IPS-18c (cell line): ENCODE data around the gene SUMO3.
A peak's percentile ranks its signal among the peaks of the same experiment; 100 is the strongest.

Experiments used
- H3K4me3 ChIP-seq: 2 replicates; pipeline ENCODE4 v1.7.0; 2013; ENCODE audit warnings: low read depth, mild to moderate bottlenecking, low read length, moderate library complexity; ENCODE audit not compliant: insufficient read depth
- H3K9me3 ChIP-seq: one replicate; pipeline ENCODE4 v1.6.1; 2013; ENCODE audit warnings: mild to moderate bottlenecking, low read length, moderate library complexity; ENCODE audit not compliant: control insufficient read depth, insufficient read depth

The SUMO3 gene

GRCh38 chr21:44817914-44818639, at the start of gene SUMO3:
Gene SUMO3, minus strand, starts transcription at chr21:44818062. Its CDS starts 94 bp downstream, at chr21:44817968.
- peak within 1 kb of the TSS; percentile 81 for H3K4me3 ChIP-seq
- H3K9me3 ChIP-seq, result peaks cover 18% of the 10 kb centered on the region

DNA sequence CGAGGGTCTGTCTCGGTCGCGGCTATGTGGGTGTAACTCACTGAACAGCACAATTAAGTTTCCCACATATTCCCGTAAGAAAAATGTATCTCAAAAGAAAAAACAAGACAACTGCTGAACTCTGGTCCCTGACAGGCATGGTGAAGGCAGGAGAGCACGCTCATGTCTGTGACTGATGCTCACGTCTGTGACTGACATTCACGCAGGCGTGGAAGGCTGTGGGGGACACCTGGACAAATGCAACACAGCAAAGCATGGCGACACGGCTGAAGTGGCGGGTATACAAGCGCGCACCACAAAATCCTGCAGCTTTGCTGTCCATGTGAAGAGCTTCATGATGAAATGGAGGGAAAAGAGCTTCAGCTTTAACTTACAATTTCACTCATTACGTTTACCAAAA, 49.6 kb upstream of the SUMO3 start:
- Histone ChIP-seq H3K9me3 (no peaks in the 10 kb centered on the region), H3K4me3 (no peak overlapping the region)

DNA sequence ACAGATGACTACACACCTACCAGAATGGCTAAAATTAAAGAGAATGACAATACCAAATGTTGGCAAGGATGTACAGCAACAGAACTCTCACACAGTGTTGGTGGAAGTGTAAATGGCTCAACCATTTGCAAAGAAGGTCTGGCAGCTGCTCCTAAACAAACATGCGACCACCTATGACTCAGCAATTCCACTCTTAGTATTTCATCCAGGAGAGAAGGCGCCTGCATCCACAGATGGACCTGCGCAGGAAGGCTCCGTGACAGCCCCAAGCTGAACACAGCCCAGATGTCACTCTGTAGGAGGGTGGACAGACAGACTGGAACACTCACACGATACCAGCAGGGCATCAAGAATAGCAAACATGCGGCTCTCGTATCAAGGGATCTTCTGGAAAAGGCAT, 48.9 kb upstream of the SUMO3 start:
- Histone ChIP-seq H3K9me3 (no peaks in the 10 kb centered on the region), H3K4me3 (no peak overlapping the region)

DNA sequence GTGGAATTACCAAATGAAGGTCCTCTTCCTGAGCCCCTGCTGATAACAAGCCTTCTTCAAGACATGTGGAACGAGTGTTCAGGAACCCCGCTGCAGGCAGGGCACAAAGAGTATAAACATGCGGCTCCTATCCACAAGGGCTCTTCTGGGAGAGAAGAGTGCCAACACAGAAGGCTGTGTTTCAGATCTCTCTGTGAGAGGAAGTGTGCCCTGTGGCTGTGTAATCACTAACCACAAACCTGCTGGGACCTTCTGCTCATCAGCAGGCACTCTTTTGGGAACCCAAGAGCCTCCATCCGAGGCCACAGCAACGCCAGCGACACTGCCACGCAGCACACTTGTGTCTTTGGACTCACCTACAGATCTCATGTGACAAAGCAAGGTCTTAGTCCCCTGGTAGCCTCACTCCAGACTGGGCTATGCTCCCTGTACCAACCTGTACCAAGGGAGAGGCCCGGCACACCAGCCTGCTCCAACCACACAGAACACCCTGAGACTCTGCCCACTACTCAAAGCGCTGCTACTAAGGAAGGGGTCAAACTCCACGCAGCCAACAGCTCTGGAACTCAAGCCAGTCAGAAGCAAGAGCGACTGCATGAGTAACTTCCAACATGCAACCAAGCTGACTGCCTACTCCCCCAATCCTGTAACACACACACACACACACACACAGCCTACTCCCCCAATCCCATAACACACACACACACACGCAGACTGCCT, 47.9 kb upstream of the SUMO3 start:
- Histone ChIP-seq H3K9me3 (no peaks in the 10 kb centered on the region), H3K4me3 (no peak overlapping the region)

- no peak overlapping the region for H3K4me3 ChIP-seq
- no peaks in the 10 kb centered on the region for H3K9me3 ChIP-seq
Observed at GRCh38 chr21:44862869-44863685, 45.2 kb upstream of the SUMO3 start.

DNA sequence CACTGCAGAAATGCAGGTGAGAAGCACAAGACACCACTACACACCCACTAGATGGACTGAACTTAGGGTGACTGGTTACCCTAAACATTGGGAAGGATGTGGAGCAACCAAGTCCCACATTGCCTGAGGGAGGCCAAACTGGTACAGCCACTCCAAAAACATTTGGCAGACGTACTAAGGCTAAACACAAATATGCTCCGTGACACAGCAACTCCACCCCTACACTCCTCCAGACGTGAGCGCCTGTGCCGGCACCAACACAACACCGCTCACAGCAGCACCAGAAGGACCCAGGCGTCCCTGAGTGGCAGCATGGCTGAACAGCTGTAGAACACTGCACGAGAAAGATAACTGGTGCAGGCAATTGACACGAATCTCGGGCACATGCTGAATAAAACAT, 40.9 kb upstream of the SUMO3 start:
- H3K9me3 ChIP-seq, result no peaks in the 10 kb centered on the region
- H3K4me3 ChIP-seq, result no peak overlapping the region

DNA sequence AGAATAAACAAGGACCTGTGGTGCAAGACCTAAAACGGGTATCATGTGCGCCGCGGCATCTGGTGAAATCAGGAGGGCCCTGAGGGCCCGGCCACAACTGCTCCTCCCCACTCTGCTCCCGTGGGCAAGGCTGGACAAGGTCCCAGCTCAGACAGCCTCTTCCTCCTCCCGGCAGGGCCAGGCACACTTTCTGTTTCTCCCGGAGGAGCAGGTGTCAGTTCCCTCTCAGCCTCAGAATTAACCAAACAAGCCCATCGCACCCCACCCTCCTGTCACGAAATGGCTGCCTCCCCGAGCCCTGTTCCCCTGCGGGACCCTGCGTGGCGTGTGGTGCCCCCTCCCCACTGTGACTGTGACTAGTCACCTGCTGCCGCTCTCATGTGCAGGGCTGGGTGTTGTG, 40.4 kb upstream of the SUMO3 start:
- no peak overlapping the region for H3K4me3 ChIP-seq
- no peaks in the 10 kb centered on the region for H3K9me3 ChIP-seq

GRCh38 chr21:44857127-44857892, 39.4 kb upstream of the SUMO3 start:
- no peak overlapping the region for H3K4me3 ChIP-seq
- no peaks in the 10 kb centered on the region for H3K9me3 ChIP-seq

GRCh38 chr21:44856131-44856530, 38.3 kb upstream of the SUMO3 start:
- H3K9me3 ChIP-seq, result no peaks in the 10 kb centered on the region
- H3K4me3 ChIP-seq, result no peak overlapping the region

GRCh38 chr21:44855572-44855971, 37.7 kb upstream of the SUMO3 start:
- Histone ChIP-seq H3K4me3 (no peak overlapping the region), H3K9me3 (no peaks in the 10 kb centered on the region)

DNA sequence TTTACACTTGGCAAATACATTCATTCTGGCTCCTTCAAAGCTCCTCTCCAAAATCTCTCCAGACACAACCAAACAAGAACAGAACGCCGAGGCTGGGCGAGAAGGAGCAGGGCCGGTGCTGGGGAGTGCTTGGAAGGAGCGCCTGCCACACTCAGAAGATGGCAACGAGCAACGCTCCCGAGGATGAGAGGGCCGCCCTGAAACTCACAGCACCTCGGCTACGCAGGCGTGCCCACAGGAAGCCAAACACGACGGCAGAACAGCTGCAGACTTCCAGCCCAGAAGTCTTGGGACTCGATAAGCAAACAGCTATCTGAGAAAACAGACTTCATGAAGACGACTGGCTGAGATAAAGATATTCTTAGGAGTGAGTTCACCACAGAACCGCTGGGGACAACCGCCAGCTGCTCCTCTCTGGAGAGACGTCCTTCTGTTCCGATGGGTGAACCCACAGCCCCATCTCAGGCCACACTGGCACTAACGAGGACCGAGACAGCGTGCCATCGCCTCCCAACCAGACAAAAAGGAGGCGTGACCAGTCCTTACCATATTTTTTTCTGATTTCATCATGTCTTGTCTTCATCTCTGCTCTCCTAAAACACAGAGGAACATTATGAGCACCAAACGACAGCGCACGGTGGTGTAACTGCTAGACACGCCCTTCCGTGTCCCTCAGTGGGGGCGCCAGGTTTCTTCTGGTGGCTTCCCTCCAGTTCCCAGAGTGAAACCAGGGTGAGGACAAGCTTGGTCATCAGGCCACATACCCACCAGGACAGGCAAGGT, 37.0 kb upstream of the SUMO3 start:
- H3K4me3 ChIP-seq, result no peak overlapping the region

DNA sequence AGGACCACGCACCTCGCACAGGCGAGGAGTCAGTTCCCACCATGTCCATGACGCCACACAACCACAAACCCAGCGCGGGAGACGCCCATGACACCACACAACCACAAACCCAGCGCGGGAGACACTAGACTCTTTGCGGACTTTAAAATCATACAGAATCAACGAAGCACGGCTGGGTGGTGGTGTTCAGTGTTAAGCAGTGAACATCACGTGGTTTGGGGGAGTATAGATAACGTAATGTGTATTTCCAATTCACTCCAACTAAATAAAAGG, 36.5 kb upstream of the SUMO3 start:
- Histone ChIP-seq H3K9me3 (no peaks in the 10 kb centered on the region), H3K4me3 (no peak overlapping the region)

More for the DNA sequence above, 37.0 kb upstream of the SUMO3 start:
- H3K9me3 ChIP-seq, result no peaks in the 10 kb centered on the region

GRCh38 chr21:44853601-44854390, 35.9 kb upstream of the SUMO3 start:
- Histone ChIP-seq H3K4me3 (no peak overlapping the region), H3K9me3 (no peaks in the 10 kb centered on the region)

- no peak overlapping the region for H3K4me3 ChIP-seq
Observed at GRCh38 chr21:44850905-44851657, 33.2 kb upstream of the SUMO3 start.

DNA sequence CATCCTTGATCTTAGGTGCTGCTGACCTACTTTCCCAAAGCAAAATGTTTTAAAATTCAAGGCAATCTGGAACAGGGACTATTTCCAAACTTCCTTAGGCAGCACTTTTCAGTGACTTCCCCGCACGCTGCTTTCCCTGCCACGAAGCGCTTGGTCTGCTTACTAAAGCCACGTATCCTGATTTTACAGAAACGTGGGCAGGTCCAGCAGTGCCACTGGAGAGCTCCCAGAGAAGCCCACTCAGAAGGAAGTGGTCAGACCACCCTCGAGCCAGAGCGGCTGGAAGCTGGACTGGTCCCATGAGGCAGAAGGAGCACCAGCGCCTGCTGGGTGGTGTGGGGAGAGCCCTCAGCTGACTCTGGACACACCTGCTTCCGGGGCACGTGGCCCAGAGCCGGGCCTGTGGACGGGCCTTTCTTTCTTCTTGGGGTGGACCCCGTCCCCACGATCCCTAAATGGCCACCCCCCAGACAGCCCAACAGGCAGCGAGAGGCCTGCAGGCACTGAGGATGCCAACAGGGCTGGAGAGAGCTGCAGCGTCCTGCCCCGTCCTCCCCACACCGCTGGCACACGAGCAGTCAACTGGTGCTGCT, 32.4 kb upstream of the SUMO3 start:
- H3K4me3 ChIP-seq, result no peak overlapping the region
- no peaks in the 10 kb centered on the region for H3K9me3 ChIP-seq

More at GRCh38 chr21:44850905-44851657, 33.2 kb upstream of the SUMO3 start:
- H3K9me3 ChIP-seq, result no peaks in the 10 kb centered on the region
